ENCODE measurements around the gene PPP3CA.

DNA sequence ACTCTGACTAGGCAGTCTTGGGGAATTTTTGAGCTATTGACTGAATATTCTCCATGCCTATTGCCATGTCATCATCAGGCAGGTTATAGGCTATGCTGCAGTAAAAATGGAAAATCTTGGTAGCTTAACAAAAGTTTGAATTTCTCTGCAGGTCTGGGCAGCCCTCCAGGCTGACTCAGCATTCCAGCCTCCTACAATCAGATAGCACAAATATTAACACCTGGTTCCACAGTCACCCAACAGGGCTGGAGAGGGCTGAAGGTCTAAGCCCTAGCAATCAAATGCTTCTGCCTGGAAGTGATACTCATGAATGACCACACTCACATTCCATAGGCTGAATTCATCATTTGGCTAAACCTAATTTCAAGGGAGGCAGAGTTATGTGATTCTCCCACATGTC is 9.6 kb upstream of the PPP3CA start:
- TF ChIP-seq, protein P1, sequence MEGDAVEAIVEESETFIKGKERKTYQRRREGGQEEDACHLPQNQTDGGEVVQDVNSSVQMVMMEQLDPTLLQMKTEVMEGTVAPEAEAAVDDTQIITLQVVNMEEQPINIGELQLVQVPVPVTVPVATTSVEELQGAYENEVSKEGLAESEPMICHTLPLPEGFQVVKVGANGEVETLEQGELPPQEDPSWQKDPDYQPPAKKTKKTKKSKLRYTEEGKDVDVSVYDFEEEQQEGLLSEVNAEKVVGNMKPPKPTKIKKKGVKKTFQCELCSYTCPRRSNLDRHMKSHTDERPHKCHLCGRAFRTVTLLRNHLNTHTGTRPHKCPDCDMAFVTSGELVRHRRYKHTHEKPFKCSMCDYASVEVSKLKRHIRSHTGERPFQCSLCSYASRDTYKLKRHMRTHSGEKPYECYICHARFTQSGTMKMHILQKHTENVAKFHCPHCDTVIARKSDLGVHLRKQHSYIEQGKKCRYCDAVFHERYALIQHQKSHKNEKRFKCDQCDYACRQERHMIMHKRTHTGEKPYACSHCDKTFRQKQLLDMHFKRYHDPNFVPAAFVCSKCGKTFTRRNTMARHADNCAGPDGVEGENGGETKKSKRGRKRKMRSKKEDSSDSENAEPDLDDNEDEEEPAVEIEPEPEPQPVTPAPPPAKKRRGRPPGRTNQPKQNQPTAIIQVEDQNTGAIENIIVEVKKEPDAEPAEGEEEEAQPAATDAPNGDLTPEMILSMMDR (IDR thresholded peaks at IDR 0.05) = no peak
- TF ChIP-seq POLR2A (IDR thresholded peaks at IDR 0.05) = no peak
- no peak for TF ChIP-seq EP300 (IDR thresholded peaks at IDR 0.05)
